ENCODE data around the gene DPF1.

DPF1 gene

GRCh38 chr19:38221421-38221820, 2.6 kb downstream of the DPF1 start:
- DNase-seq: no peak
- Histone ChIP-seq H3K27ac (ENCODE audit: insufficient read depth, low read length, poor library complexity, severe bottlenecking) (no peak overlapping the region), H3K36me3 (ENCODE audit: control insufficient read depth, insufficient read depth, low read length) (no peaks in the 10 kb centered on the region), H3K4me1 (ENCODE audit: control insufficient read depth, insufficient read depth, low read length, poor library complexity, severe bottlenecking) (peaks cover 7% of the 10 kb centered on the region), H3K4me3 (ENCODE audit: insufficient read depth, low read depth, low read length, poor library complexity, severe bottlenecking) (no peak overlapping the region), H3K9me3 (ENCODE audit: control insufficient read depth, low read length) (no peaks in the 10 kb centered on the region), H3K27me3 (replicated peaks; ENCODE audit: control insufficient read depth, insufficient read depth, low read length, poor library complexity, severe bottlenecking) (peaks cover 38% of the 10 kb centered on the region)

GRCh38 chr19:38219221-38219620, 4.8 kb downstream of the DPF1 start:
- H3K4me3 ChIP-seq (ENCODE audit: insufficient read depth, low read depth, low read length, poor library complexity, severe bottlenecking): no peak overlapping the region
- H3K9me3 ChIP-seq (ENCODE audit: control insufficient read depth, low read length): no peaks in the 10 kb centered on the region
- H3K27ac ChIP-seq (ENCODE audit: insufficient read depth, low read length, poor library complexity, severe bottlenecking): no peak overlapping the region
- no peak for DNase-seq
- peaks cover 7% of the 10 kb centered on the region for H3K4me1 ChIP-seq (ENCODE audit: control insufficient read depth, insufficient read depth, low read length, poor library complexity, severe bottlenecking)
- H3K27me3 ChIP-seq (replicated peaks; ENCODE audit: control insufficient read depth, insufficient read depth, low read length, poor library complexity, severe bottlenecking): peaks cover 20% of the 10 kb centered on the region
- no peaks in the 10 kb centered on the region for H3K36me3 ChIP-seq (ENCODE audit: control insufficient read depth, insufficient read depth, low read length)

- no peak for DNase-seq
- H3K4me3 ChIP-seq (ENCODE audit: insufficient read depth, low read depth, low read length, poor library complexity, severe bottlenecking): no peak overlapping the region
- H3K27ac ChIP-seq (ENCODE audit: insufficient read depth, low read length, poor library complexity, severe bottlenecking): no peak overlapping the region
- peaks cover 11% of the 10 kb centered on the region for H3K27me3 ChIP-seq (replicated peaks; ENCODE audit: control insufficient read depth, insufficient read depth, low read length, poor library complexity, severe bottlenecking)
- H3K36me3 ChIP-seq (ENCODE audit: control insufficient read depth, insufficient read depth, low read length): no peaks in the 10 kb centered on the region
- peaks cover 10% of the 10 kb centered on the region for H3K4me1 ChIP-seq (ENCODE audit: control insufficient read depth, insufficient read depth, low read length, poor library complexity, severe bottlenecking)
- no peaks in the 10 kb centered on the region for H3K9me3 ChIP-seq (ENCODE audit: control insufficient read depth, low read length)
These were observed 5.8 kb downstream of the DPF1 start for GRCh38 chr19:38218204-38218603.

- peaks cover 10% of the 10 kb centered on the region for H3K4me1 ChIP-seq (ENCODE audit: control insufficient read depth, insufficient read depth, low read length, poor library complexity, severe bottlenecking)
- H3K27ac ChIP-seq (ENCODE audit: insufficient read depth, low read length, poor library complexity, severe bottlenecking): no peak overlapping the region
- H3K9me3 ChIP-seq (ENCODE audit: control insufficient read depth, low read length): no peaks in the 10 kb centered on the region
- H3K4me3 ChIP-seq (ENCODE audit: insufficient read depth, low read depth, low read length, poor library complexity, severe bottlenecking): no peak overlapping the region
- no peak for DNase-seq
- H3K27me3 ChIP-seq (replicated peaks; ENCODE audit: control insufficient read depth, insufficient read depth, low read length, poor library complexity, severe bottlenecking): peaks cover under 1% of the 10 kb centered on the region
- no peaks in the 10 kb centered on the region for H3K36me3 ChIP-seq (ENCODE audit: control insufficient read depth, insufficient read depth, low read length)
These were observed 7.0 kb downstream of the DPF1 start for GRCh38 chr19:38216785-38217641.

- Histone ChIP-seq H3K9me3 (ENCODE audit: control insufficient read depth, low read length) (no peaks in the 10 kb centered on the region), H3K36me3 (ENCODE audit: control insufficient read depth, insufficient read depth, low read length) (no peaks in the 10 kb centered on the region), H3K4me3 (ENCODE audit: insufficient read depth, low read depth, low read length, poor library complexity, severe bottlenecking) (no peak overlapping the region), H3K27me3 (replicated peaks; ENCODE audit: control insufficient read depth, insufficient read depth, low read length, poor library complexity, severe bottlenecking) (peaks cover 13% of the 10 kb centered on the region), H3K27ac (ENCODE audit: insufficient read depth, low read length, poor library complexity, severe bottlenecking) (no peak overlapping the region), H3K4me1 (ENCODE audit: control insufficient read depth, insufficient read depth, low read length, poor library complexity, severe bottlenecking) (peaks cover 25% of the 10 kb centered on the region)
- peak in 2 of 3 donors; percentile 36 to 58 for DNase-seq
These were observed 10.0 kb downstream of the DPF1 start for GRCh38 chr19:38213911-38214625.

- Histone ChIP-seq H3K27me3 (replicated peaks; ENCODE audit: control insufficient read depth, insufficient read depth, low read length, poor library complexity, severe bottlenecking) (peaks cover 13% of the 10 kb centered on the region), H3K36me3 (ENCODE audit: control insufficient read depth, insufficient read depth, low read length) (no peaks in the 10 kb centered on the region), H3K4me3 (ENCODE audit: insufficient read depth, low read depth, low read length, poor library complexity, severe bottlenecking) (no peak overlapping the region), H3K4me1 (ENCODE audit: control insufficient read depth, insufficient read depth, low read length, poor library complexity, severe bottlenecking) (peaks cover 25% of the 10 kb centered on the region), H3K9me3 (ENCODE audit: control insufficient read depth, low read length) (no peaks in the 10 kb centered on the region), H3K27ac (ENCODE audit: insufficient read depth, low read length, poor library complexity, severe bottlenecking) (no peak overlapping the region)
- DNase-seq: no peak
These were observed 10.6 kb downstream of the DPF1 start for GRCh38 chr19:38213469-38213868.

- H3K27ac ChIP-seq (ENCODE audit: insufficient read depth, low read length, poor library complexity, severe bottlenecking): no peak overlapping the region
- no peak overlapping the region for H3K4me3 ChIP-seq (ENCODE audit: insufficient read depth, low read depth, low read length, poor library complexity, severe bottlenecking)
- H3K9me3 ChIP-seq (ENCODE audit: control insufficient read depth, low read length): no peaks in the 10 kb centered on the region
- DNase-seq: no peak
- peaks cover 25% of the 10 kb centered on the region for H3K4me1 ChIP-seq (ENCODE audit: control insufficient read depth, insufficient read depth, low read length, poor library complexity, severe bottlenecking)
- H3K36me3 ChIP-seq (ENCODE audit: control insufficient read depth, insufficient read depth, low read length): no peaks in the 10 kb centered on the region
- H3K27me3 ChIP-seq (replicated peaks; ENCODE audit: control insufficient read depth, insufficient read depth, low read length, poor library complexity, severe bottlenecking): peaks cover 13% of the 10 kb centered on the region
These were observed 12.3 kb downstream of the DPF1 start for GRCh38 chr19:38211766-38212165.

GRCh38 chr19:38211151-38211591, 12.9 kb downstream of the DPF1 start:
- peaks cover 13% of the 10 kb centered on the region for H3K27me3 ChIP-seq (replicated peaks; ENCODE audit: control insufficient read depth, insufficient read depth, low read length, poor library complexity, severe bottlenecking)
- H3K27ac ChIP-seq (ENCODE audit: insufficient read depth, low read length, poor library complexity, severe bottlenecking): no peak overlapping the region
- H3K9me3 ChIP-seq (ENCODE audit: control insufficient read depth, low read length): no peaks in the 10 kb centered on the region
- no peak for DNase-seq
- peaks cover 25% of the 10 kb centered on the region for H3K4me1 ChIP-seq (ENCODE audit: control insufficient read depth, insufficient read depth, low read length, poor library complexity, severe bottlenecking)
- no peaks in the 10 kb centered on the region for H3K36me3 ChIP-seq (ENCODE audit: control insufficient read depth, insufficient read depth, low read length)
- H3K4me3 ChIP-seq (ENCODE audit: insufficient read depth, low read depth, low read length, poor library complexity, severe bottlenecking): no peak overlapping the region

GRCh38 chr19:38210458-38210987, 13.5 kb downstream of the DPF1 start:
- Histone ChIP-seq H3K27me3 (replicated peaks; ENCODE audit: control insufficient read depth, insufficient read depth, low read length, poor library complexity, severe bottlenecking) (peaks cover 13% of the 10 kb centered on the region), H3K4me1 (ENCODE audit: control insufficient read depth, insufficient read depth, low read length, poor library complexity, severe bottlenecking) (peaks cover 25% of the 10 kb centered on the region), H3K9me3 (ENCODE audit: control insufficient read depth, low read length) (no peaks in the 10 kb centered on the region), H3K36me3 (ENCODE audit: control insufficient read depth, insufficient read depth, low read length) (no peaks in the 10 kb centered on the region), H3K27ac (ENCODE audit: insufficient read depth, low read length, poor library complexity, severe bottlenecking) (no peak overlapping the region), H3K4me3 (ENCODE audit: insufficient read depth, low read depth, low read length, poor library complexity, severe bottlenecking) (no peak overlapping the region)
- DNase-seq: no peak

All from effector memory CD4-positive, alpha-beta T cell (primary cell).